8988T (cell line): ENCODE measurements around the gene DOCK9.
"Not testable (repeated sequence)": the region's sequence is repeated elsewhere in the genome, so short reads cannot be mapped to it uniquely, and the experiment has no call there.

Experiments
- DNase-seq: peaks from one replicate; pipeline ENCODE4 v3.0.0; 2011

Gene DOCK9

DNA sequence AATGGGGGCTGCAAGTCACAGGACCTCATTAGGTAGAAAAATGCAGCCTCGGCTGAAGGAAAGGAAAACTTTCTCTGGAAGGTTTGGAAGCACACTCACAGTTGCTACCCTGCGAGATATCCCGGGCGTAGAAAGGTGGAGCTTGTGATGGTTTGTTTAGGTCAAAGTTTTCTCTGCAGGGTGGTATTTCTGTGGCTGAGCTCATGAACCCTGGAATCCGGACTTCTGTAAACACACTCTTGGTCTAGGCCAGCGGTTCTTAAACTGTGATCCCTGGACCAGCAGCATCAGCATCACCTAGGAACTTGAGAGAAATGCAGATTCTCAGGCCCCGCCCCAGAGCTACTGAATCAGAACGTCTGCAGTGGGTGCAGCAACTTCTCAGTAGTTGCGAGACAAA lies 222.1 kb downstream of the DOCK9 start:
- DNase-seq, result no peak

DNA sequence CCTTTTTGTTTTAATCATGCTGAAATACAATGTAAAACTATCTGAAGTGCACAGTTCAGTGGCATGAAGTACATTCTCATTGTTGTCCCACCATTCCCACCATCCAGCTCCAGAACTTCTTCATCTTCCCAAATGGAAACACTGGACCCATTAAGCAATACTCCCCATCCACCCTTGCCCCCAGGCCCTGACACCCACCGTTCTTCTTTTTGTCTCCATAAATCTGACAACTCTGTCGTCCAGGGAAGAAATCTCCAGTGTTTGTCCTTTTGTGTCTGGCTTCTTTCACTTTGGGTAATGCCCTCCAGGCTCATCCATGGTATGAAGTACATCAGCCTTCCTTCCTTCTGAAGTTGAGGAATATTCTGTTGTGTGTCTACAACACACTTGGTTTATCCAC lies 222.7 kb downstream of the DOCK9 start:
- no peak for DNase-seq

DNA sequence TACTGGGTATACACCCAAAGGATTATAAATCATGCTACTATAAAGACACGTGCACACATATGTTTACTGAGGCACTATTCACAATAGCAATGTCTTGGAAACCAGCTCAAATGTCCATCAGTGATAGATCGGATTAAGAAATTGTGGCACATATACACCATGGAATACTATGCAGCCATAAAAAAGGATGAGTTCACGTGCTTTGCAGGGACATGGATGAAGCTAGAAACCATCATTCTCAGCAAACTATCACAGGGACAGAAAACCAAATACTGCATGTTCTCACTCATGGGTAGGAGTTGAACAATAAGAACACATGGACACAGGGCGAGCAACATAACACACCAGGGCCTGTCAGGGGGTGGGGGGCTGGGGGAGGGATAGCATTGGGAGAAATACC lies 223.4 kb downstream of the DOCK9 start:
- DNase-seq, result not testable (repeated sequence)

DNA sequence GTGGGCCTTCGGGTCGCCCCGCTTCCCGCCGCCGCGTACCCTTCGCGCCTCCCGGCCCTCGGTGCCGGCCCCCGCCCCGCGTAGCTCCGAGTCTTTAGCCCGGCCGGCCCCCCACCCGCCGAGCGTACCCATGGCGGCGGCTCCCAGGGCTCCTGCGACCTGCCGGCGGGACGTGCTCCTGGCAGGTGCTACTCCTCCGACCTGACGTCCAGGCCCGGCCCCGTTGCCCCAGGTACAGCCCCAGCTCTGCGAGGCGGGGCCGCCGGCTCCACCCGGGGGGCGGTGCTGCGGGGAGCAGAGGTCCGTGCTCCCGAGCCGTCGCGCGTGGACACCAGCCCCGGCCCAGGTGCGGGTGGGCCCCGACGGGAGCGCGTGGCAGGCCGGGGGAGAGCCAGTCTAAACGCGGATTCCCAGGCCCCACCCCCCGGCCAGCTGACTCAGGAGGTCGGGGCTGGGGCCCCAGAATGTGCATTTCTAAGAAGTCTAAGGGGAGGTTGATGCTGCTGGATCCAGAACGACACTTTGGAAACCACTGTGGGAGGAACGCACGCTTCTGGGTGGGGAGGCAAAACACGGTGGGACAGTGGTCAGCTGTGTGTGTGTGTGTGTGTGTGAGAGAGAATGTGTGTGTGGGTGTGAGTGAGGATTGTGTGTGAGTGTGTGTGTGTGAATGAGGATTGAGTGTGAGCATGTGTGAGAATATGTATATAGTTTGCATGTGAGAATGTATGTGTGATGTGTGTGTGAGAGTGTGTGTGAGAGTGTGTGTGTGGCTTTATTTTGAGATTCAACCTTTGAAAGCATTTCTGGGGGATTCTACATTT lies 225.2 kb downstream of the DOCK9 start, which contains the start of gene SLC15A1:
Gene SLC15A1 (minus strand): TSS at position 206 of the 824 bp plus-strand sequence. CDS start 74 bp downstream, at position 132.
- no peak for DNase-seq

DNA sequence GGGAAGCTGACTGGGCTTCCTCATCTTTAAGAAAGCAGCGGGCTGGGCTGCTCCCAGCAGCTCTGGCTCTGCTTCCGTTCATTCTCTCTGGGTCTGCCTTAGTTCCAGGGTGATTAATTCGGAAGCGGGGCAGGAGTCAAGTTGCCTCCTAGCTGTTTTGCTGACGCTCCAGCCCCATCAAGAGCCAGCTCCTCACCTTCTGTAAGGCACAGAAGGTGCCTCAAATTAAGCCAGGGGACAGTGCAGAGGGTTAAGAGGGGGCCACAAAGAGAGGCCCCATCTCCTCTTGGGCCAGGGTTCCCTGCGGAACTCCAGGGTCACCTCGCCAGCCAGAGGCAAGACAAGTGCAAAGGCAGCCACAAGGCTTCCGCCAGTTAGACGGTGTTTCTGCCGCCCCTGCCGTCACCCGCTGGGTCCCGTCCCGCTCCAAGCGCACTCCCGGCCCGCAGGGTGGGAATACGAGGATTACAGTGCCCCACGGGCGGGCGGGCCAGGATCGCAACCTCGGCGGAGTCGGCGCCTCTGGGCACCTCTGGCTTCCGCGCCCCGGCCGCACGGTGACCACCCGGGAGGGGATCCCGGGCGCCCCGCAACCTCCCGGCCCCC lies 225.9 kb downstream of the DOCK9 start:
- no peak for DNase-seq

DNA sequence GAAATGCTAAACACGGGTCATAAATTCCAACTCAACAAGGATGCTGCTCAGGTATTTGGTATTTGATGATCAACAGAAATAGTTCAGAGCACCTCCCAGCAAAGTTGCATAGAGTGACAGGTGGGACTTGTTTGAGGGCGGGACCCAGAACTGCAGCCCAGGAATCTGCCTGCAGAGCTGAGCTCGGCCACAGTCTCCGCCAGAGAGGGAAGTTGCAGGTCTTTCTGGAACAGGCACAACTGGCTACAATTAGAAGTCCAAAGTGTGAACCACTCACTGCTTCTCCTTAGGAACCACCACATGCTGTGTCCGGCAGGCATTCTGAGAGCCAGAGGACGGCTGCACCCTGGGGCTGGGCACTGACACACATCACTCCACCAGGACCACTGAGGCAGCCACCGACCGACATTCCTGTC lies 226.5 kb downstream of the DOCK9 start:
- DNase-seq, result peak; percentile 59

DNA sequence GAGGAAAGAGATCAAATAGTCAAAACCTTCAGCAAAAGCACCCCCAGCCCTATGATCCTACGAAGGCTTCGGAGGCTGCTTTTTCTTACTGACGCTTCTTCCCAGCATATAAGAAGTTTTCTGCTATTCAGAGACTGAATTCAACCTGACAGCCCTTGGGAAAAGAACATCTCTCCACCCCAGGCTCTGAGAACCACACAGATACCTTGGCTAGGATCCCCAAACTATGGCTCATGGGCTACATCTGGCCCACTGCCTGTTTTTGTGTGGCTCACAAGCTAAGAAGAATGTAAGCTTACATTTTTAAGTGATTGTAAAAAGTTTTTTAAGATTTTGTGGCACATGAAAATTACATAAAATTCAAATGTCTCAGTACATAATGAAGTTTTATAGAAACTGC lies 228.4 kb downstream of the DOCK9 start:
- DNase-seq, result no peak

DNA sequence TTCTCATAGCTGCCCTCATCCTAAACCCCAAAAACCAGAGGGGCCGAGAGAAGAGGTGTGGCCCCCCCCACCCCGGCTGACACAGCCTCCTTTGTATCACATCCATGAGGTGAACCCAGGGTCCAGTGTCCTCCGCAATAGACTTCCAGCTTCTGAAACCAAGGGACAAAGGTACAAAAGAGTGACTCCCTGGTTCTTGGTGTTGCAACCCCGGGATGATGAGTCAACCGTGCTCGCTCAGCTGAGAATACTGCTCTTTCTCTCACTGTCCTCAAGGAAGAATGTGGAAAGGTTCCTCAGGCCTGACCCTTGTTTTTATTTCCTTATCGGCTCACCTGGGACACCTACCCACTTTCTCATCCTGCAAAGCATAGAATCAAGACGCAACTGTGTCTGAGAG lies 230.9 kb downstream of the DOCK9 start:
- DNase-seq, result no peak
